LNCaP clone FGC (cell line): ENCODE measurements around the gene ACD.

ENCODE experiments used
- DNase-seq: peaks from one replicate; pipeline ENCODE4 v3.0.0-alpha.2; 2011; ENCODE audit warnings: low read depth
- H3K4me3 ChIP-seq: 2 replicates; pipeline ENCODE4 v1.5.1; 2011; ENCODE audit warnings: mild to moderate bottlenecking, low read depth, low read length, control low read depth
- TF ChIP-seq, protein P1 (sequence below): IDR thresholded peaks from 2 replicates; pipeline ENCODE4 v1.5.1; 2012; ENCODE audit warnings: mild to moderate bottlenecking; ENCODE audit not compliant: control insufficient read depth, insufficient read depth; ENCODE audit errors: extremely low read depth

The ACD gene

DNA sequence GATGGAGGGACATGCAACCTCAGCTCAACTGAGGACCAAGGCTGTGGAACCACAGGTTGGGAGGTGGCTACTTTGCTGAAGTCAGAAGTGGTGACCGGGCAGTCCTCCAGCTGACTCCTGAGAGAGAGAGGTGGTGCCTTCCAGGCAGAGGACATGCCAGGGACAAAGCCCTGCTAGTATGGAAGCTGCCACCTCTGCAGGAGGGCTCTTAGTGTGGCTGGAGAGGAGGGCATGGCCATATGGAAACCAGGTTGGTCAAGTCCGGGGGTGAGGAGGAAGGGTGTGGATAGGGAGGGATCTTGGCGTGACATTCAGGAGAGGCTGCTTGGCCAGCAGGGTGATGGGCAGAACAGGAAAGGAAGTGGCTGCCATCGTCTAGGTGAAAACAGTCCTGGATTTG, 12.2 kb upstream of the ACD start:
- no peak overlapping the region for H3K4me3 ChIP-seq
- TF ChIP-seq, protein P1, sequence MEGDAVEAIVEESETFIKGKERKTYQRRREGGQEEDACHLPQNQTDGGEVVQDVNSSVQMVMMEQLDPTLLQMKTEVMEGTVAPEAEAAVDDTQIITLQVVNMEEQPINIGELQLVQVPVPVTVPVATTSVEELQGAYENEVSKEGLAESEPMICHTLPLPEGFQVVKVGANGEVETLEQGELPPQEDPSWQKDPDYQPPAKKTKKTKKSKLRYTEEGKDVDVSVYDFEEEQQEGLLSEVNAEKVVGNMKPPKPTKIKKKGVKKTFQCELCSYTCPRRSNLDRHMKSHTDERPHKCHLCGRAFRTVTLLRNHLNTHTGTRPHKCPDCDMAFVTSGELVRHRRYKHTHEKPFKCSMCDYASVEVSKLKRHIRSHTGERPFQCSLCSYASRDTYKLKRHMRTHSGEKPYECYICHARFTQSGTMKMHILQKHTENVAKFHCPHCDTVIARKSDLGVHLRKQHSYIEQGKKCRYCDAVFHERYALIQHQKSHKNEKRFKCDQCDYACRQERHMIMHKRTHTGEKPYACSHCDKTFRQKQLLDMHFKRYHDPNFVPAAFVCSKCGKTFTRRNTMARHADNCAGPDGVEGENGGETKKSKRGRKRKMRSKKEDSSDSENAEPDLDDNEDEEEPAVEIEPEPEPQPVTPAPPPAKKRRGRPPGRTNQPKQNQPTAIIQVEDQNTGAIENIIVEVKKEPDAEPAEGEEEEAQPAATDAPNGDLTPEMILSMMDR = no peak
- no peak for DNase-seq

DNA sequence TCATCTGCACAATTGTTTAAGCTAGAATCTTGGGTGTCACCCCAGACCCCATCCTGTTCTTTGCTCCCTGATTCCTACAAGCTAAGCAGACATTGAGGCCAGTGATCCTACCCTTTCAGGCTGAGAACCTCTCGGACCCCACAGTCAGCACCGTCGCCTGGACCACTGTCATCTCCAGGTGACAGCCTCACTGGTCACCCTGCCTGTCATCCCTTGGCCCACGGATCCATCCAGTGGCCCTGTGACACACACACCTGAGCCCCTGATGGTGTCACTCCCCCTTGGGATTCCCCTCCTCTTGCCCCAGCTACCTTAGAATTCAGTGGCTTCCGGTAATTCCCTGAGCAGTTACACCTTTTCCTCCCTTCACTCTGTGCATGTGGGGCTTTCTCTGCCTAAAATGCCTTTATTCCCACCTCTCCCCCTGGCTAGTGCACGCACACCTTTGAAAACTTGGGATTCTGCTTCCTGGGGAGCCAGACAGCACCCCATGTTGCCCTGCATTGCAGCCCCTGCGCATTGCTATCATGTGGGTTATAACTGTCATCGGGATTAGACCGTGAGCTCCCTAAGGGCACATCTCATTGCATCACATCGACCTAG, 9.5 kb upstream of the ACD start:
- TF ChIP-seq, protein P1 = no peak
- H3K4me3 ChIP-seq = no peak overlapping the region
- DNase-seq = no peak

DNA sequence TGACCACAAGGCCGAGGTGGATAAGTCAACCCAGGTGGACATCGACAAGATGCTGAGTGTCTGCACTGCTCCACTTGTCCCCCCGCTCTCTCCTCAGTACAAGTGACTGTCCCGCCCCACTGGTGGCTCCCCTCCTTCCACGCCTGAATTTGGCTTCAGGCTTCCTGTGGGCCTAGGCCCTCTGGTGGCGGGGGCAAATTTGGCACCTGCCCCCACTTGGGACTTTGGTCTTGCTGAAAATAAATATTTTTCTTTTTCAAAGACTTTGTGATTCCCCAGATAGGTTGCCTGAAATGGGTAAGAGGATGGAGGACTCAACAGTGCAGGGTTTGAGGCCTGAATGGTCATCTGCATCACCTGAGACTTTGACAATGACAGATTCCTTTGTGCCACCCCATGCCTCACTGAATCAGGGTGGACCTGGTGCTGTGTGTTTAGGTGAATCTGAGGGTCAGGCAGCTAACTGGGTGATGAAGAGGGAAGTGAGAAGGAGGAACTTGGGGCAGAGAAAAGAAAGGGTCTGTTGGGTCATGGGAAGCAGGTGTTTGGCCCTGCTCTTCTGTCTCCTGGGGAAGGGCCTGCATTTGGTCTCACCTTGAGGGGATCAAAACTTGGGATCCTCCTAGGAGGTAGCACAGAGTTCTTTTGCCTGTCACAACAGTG, 8.6 kb upstream of the ACD start:
- TF ChIP-seq, protein P1 = no peak
- H3K4me3 ChIP-seq = no peak overlapping the region
- DNase-seq = no peak

GRCh38 chr16:67667817-67668494, 7.9 kb upstream of the ACD start:
- TF ChIP-seq, protein P1 = peak; percentile 94
- H3K4me3 ChIP-seq = peak overlapping the region; percentile 67
- peak; percentile 92 for DNase-seq

DNA sequence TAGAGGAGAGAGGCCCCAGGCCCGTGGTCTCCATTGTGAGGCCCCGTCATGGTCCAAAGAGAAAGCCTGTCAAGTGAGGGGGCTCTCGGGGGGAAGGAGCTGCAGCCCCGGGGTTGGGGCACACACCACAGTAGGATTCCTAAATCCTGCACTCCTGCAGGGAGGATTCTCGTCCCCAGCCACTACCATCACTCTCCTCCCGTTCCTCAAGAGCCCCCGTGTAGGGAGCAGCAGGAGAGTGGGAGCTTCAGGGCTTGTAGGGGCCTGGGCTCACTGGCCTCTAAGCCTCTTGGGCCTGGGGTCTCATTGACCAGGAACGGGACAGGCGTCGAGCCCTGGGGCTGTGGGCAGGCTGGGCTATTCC, 7.4 kb upstream of the ACD start:
- H3K4me3 ChIP-seq = peak overlapping the region; percentile 67
- no peak for DNase-seq
- TF ChIP-seq, protein P1 = no peak

GRCh38 chr16:67666559-67667452, 6.7 kb upstream of the ACD start, which contains the start of the genes C16orf86 and ENKD1:
Gene C16orf86, plus strand, starts transcription at chr16:67666814. Its CDS starts 157 bp downstream, at chr16:67666971.
Gene ENKD1, minus strand, starts transcription at chr16:67666750. Its CDS starts 308 bp downstream, at chr16:67666442.
- TF ChIP-seq, protein P1 = no peak
- DNase-seq = no peak
- peak within 1 kb of the TSS; percentile 67 for H3K4me3 ChIP-seq
